HG02610 (cell line): ENCODE results near the gene HEXB.
"Not testable (repeated sequence)": the region's sequence is repeated elsewhere in the genome, so short reads cannot be mapped to it uniquely, and the experiment has no call there.

Experiments used
- ATAC-seq: cut with Tn5 transposase; IDR thresholded peaks from one replicate; pipeline ENCODE4 v1.9.1; 2021; ENCODE audit warnings: mild to moderate bottlenecking, moderate library complexity; ENCODE audit not compliant: unreplicated experiment

The HEXB gene

DNA sequence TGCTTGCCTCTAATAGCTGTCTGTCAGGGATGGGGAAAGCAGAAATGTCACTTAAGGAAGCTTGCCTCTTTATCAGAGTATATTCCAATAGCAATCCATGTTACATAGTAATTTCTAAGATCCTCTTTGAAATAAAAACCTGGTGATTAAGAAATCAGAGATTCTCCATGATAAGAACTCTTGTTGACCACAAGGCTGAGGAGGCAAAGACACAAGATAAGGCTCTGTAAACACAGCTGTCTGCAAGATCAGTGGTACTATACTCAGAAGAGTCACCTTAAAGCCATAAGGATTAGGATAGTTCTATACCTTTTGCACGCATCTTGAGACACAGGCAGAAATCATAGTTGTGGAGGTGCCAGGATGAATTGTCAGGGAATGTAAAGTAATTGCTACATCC, 40.3 kb downstream of the HEXB start:
- ATAC-seq = no peak

- ATAC-seq = no peak
Measured at GRCh38 chr5:74736759-74737158, 51.7 kb downstream of the HEXB start.

DNA sequence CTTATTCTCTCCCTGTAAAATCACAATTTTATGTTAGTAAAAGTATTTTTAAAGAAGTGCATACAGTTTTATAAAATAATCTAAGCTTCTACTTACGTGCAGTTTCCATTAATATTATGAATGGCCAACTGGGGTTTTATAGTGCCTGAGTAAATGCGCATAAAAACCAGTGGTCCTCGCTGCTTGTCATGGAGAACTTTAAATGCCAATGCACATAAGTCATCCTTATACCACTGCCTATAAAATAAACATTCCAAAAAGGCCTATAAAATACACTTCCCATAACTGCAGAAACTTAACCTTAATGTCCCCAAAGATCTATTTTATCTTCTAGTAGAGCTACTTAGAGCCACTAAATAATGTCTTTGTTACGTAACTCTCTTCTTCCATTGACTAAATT, 53.4 kb downstream of the HEXB start:
- no peak for ATAC-seq

DNA sequence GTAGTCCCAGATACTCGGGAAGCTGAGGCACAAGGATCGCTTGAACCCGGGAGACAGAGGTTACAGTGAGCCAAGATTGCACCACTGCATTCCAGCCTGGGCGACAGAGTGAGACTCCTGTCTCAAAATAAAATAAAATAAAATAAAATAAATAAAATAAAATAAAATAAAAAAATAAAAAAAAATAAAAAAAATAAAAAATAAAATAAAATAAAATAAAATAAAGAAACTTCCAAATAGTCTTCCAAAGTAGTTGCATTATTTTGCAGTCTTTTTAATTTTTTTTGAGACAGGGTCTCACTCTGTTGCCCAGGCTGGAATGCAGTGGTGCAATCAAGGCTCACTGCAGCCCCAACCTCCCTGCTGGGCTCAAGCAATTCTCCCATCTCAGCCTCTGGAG, 63.7 kb downstream of the HEXB start:
- ATAC-seq = not testable (repeated sequence)

DNA sequence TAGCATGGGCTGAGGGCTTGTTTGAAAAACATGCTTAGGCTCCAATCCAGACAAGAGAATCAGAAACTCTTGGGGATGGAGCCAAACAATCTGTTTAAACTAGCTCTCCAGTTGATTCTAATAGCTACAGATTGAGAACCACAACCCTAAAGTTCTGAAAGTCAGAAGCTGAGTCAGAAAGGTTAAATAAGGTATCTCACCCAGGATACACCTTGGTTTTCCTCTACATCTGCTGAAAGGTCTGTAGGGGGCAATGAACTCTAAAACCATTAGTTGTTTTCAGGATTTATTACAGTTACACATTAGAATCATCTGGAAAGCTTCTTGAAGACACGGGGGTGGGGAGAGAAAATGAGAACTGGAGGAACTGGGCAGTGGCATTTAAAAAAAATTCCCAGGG, 76.2 kb downstream of the HEXB start:
- ATAC-seq = peak; percentile 48

DNA sequence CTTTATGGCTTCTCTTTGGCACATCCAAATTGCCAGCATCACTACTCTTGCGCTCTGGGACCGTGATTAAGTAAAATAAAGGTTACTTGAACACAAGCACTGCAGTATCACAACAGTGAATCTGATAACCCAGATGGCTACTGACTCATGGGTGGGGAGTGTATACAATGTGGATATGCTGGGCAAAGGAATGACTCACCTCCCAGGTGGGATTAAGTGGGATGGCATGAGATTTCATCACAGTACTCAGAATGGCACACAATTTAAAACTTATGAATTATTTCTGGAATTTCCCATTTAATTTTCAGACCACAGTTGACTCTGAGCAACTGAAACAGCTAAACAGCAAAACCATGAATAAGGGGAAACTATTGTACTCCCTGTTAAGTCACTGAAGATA, 77.6 kb downstream of the HEXB start:
- no peak for ATAC-seq

DNA sequence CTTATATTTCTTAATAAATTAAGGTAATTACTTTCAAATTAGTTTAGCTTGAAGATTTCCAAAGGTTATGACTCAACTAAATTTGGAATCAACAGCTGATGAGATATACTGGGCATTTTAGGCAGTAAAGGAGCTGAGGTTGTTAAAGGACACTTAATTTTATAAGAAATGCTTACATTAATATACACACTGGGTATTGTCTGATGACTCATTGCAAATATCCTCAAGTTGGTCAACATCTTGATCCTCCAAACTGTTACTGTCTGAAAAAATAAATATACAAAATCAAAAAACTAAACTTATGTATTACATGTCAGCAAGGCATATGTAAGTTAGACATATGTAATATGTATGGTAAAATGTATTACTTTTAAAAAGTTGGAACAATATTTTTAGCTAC, 78.5 kb downstream of the HEXB start:
- ATAC-seq = no peak

- ATAC-seq = no peak
Measured at GRCh38 chr5:74765201-74765600, 80.2 kb downstream of the HEXB start.

- no peak for ATAC-seq
Measured at GRCh38 chr5:74765929-74766328, 80.9 kb downstream of the HEXB start.

- peak; percentile 45 for ATAC-seq
Measured at GRCh38 chr5:74766418-74766848, 81.4 kb downstream of the HEXB start.

DNA sequence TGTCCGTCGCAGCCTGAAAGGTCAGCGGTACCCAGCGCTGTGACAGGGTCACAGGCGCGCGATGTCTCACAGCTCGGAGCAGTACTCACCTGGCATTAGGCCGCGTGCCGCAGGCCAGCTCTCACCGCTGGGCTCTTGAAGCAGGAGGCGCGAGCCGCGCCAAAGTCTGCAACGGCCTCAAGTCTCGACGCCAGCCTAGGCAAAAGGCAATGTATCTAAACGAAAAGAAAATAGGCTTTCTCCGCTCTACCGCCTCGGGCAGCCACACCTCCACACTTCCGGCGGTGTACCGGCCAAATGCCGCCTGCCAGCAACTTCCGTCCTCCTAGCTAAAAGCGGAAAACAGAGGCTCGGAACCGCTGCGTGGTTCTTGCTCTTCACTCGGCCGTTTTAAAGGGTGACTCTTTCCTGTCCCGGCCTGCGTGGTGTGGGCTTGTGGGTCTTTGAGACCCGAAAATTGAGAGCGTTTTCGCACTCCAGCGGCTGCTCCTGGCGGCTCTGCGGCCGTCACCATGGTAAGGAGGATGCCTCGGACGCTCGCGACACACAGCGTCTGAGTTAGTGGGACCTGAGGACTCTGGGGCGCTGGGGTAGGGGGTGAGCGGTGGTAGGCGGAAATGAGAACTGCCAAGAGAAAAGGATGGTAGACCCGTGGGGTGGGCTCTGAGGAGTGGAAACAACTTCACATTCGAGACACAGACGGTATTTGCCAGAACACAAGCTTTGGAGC, 82.0 kb downstream of the HEXB start, which contains the start of the genes GFM2 and NSA2:
TSS of gene GFM2 (minus strand) at position 269 of the 730 bp plus-strand sequence. CDS start 3,375 bp downstream, outside the sequence.
TSS of gene NSA2 (plus strand) at position 401 of the 730 bp plus-strand sequence. CDS start at position 513, 112 bp downstream.
- peak; percentile 83 for ATAC-seq

DNA sequence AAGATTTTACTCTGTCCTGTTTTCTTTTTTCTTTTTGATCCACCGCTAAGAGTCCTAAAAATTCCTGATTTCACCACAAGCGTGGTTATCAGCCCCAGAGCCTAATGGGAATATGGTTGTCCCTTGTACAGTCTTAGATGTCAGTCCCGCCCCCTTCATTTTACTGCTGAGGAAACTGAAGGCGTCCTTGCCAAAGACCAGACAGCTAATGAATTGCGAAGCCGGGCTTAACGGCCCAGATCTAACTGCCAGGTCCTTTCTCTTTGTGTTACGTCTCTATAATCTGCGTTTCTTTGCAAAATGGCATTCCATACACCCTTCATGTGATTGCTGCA, 82.5 kb downstream of the HEXB start:
- ATAC-seq = peak; percentile 30
